ENCODE data around the gene CLK4.
A peak's percentile ranks its signal among the peaks of the same experiment; 100 is the strongest.

The CLK4 gene

GRCh38 chr5:178626484-178627258, at the start of gene CLK4:
TSS of gene CLK4 (minus strand) at chr5:178627050. CDS start at chr5:178623416, 3,634 bp downstream.
- TF ChIP-seq, protein P1, sequence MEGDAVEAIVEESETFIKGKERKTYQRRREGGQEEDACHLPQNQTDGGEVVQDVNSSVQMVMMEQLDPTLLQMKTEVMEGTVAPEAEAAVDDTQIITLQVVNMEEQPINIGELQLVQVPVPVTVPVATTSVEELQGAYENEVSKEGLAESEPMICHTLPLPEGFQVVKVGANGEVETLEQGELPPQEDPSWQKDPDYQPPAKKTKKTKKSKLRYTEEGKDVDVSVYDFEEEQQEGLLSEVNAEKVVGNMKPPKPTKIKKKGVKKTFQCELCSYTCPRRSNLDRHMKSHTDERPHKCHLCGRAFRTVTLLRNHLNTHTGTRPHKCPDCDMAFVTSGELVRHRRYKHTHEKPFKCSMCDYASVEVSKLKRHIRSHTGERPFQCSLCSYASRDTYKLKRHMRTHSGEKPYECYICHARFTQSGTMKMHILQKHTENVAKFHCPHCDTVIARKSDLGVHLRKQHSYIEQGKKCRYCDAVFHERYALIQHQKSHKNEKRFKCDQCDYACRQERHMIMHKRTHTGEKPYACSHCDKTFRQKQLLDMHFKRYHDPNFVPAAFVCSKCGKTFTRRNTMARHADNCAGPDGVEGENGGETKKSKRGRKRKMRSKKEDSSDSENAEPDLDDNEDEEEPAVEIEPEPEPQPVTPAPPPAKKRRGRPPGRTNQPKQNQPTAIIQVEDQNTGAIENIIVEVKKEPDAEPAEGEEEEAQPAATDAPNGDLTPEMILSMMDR (IDR thresholded peaks at IDR 0.05; ENCODE audit: low read length, missing control alignments): no peak
- DNase-seq (ENCODE audit: low read depth): peak; percentile 97
- peak within 1 kb of the TSS; percentile 97 for H3K4me3 ChIP-seq (replicated peaks; ENCODE audit: low read depth, low read length)

GRCh38 chr5:178675922-178676321, 49.1 kb upstream of the CLK4 start:
- TF ChIP-seq, protein P1 (IDR thresholded peaks at IDR 0.05; ENCODE audit: low read length, missing control alignments): no peak
- no peak overlapping the region for H3K4me3 ChIP-seq (replicated peaks; ENCODE audit: low read depth, low read length)
- no peak for DNase-seq (ENCODE audit: low read depth)

GRCh38 chr5:178674334-178674733, 47.5 kb upstream of the CLK4 start:
- H3K4me3 ChIP-seq (replicated peaks; ENCODE audit: low read depth, low read length): no peak overlapping the region
- TF ChIP-seq, protein P1 (IDR thresholded peaks at IDR 0.05; ENCODE audit: low read length, missing control alignments): no peak
- peak; percentile 25 for DNase-seq (ENCODE audit: low read depth)

DNA sequence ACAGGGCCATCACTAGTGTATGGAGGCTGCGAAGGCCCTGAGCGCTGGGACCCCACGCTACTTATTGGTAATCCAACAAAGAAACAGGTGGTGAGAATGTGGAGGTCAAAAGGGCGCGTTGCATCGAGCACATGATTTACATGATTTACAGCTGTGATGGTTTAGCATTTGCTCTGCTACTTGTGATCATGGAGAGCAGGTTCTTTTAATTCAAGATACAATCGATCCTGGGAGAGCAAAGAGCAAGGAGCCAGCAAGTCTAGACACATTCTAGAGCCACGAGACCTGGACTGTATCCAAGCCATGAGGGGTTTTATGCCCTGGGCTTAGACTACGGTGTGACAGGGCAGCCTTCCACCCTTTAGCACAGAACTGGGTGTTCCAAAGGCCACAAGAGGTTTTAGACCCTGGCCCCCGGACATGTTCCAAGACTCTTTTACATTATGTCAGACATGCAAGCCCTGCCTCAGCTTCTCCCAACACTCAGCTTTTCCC, 47.0 kb upstream of the CLK4 start:
- TF ChIP-seq, protein P1 (IDR thresholded peaks at IDR 0.05; ENCODE audit: low read length, missing control alignments): no peak
- H3K4me3 ChIP-seq (replicated peaks; ENCODE audit: low read depth, low read length): no peak overlapping the region
- DNase-seq (ENCODE audit: low read depth): no peak

DNA sequence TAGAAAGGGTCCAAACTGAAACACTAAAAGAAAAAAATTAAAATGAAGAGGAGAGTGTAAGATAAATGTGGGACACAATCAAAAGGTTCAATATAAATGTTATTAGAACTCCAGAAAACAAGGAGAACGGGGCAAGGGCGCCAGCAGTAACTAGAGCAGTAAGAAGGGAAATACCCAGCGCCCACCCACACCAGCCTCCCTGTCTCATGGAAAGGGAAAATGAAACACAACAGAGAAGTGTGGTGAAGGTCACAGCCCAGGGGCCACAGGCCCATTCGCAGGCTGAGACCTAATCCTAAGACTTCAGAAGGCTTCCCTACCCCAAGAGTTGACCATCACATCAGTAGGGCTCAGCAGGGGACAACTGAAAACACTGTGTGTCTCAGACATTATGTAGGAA, 45.8 kb upstream of the CLK4 start:
- no peak for DNase-seq (ENCODE audit: low read depth)
- no peak overlapping the region for H3K4me3 ChIP-seq (replicated peaks; ENCODE audit: low read depth, low read length)
- TF ChIP-seq, protein P1 (IDR thresholded peaks at IDR 0.05; ENCODE audit: low read length, missing control alignments): no peak

- TF ChIP-seq, protein P1 (IDR thresholded peaks at IDR 0.05; ENCODE audit: low read length, missing control alignments): no peak
- no peak overlapping the region for H3K4me3 ChIP-seq (replicated peaks; ENCODE audit: low read depth, low read length)
- no peak for DNase-seq (ENCODE audit: low read depth)
These were observed 44.8 kb upstream of the CLK4 start for GRCh38 chr5:178671602-178672144.
